GM23248 (cell line): Measurements from ENCODE around the gene KIF17.

Experiments
- EZH2 ChIP-seq: fragments of 200-600 bp; sonication (generic); IDR thresholded peaks from 2 replicates; pipeline ENCODE4 v1.6.1; 2018; ENCODE audit warnings: antibody characterized with exemption, mild to moderate bottlenecking; ENCODE audit not compliant: insufficient read depth, poor library complexity, severe bottlenecking
- EZH2phosphoT487 ChIP-seq: fragments of 200-600 bp; sonication (generic); IDR thresholded peaks from 2 replicates; pipeline ENCODE4 v1.6.1; 2018; ENCODE audit warnings: antibody characterized with exemption, moderate library complexity, mild to moderate bottlenecking, low read depth; ENCODE audit not compliant: insufficient read depth

GRCh38 chr1:20695515-20695914 lies 22.3 kb downstream of the KIF17 start:
- TF ChIP-seq EZH2 (no peak), EZH2phosphoT487 (no peak)
